HG03039 (cell line): Measurements from ENCODE around the gene FBXO27.
A peak's percentile ranks its signal among the peaks of the same experiment; 100 is the strongest.
"Not testable (repeated sequence)": the region's sequence is repeated elsewhere in the genome, so short reads cannot be mapped to it uniquely, and the experiment has no call there.

ENCODE experiments used
- ATAC-seq: cut with Tn5 transposase; IDR thresholded peaks from one replicate; pipeline ENCODE4 v1.9.1; 2021; ENCODE audit warnings: mild to moderate bottlenecking, moderate library complexity; ENCODE audit not compliant: unreplicated experiment

FBXO27 gene

DNA sequence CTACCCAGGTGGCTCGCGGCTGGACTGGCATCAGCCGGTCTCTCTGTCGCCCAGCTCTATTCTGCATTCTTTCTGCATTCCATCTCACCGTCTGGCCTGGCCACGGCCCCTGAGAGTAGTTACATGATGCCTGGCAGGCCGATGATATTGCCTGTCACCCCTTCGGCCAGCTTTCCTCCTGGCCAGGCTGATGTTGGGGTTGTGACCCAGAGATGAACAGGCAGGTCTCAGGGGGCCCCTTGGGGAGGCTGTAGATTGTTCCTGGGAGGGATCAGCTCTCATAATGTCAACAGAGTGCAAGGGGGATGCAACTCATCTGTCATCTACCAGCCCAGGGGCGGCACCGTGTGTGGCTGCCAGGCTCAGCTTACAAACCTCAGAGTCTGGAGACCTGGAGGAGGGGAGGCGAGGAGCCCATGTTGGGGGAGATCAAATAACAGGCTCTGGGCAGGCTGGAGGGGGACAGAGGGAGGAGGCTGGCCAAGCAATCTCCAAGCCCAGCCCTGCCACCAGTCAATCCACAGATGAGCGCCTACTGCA is 43.2 kb downstream of the FBXO27 start:
- ATAC-seq: no peak

GRCh38 chr19:38988627-38989026 is 43.7 kb downstream of the FBXO27 start:
- not testable (repeated sequence) for ATAC-seq

DNA sequence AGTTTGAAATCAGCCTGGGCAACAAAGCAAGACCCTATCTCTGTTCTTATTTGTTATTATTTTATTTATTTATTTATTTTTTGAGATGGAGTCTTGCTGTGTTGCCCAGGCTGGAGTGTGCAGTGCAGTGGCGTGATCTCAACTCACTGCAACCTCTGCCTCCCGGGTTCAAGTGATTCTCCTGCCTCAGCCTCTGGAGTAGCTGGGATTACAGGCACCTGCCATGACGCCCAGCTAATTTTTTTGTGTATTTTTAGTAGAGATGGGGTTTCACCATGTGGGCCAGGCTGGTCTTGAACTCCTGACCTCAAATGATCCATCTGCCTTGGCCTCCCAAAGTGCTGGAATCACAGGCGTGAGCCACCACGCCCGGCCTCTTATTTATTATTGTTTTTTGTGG is 44.6 kb downstream of the FBXO27 start:
- ATAC-seq: not testable (repeated sequence)

DNA sequence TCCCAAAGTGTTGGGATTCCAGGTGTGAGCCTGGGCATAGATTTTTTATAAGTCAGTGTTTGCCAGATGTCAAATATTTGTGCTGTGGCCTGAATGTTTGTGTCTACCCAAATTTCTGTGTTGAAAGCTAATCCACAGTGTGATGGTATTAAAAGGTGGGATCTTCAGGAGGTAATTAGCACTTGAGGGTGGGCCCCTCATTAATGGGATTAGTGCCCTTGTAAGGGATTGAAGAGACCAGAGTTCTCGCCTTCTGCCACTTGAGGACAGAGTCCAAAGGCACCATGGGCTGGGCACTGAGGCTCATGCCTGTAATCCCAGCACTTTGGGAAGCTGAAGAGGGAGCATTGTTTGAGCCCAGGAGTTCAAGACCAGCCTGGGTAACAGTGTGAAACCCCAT is 47.1 kb downstream of the FBXO27 start:
- ATAC-seq: no peak

GRCh38 chr19:38980583-38981374 is 51.6 kb downstream of the FBXO27 start:
- ATAC-seq: no peak

GRCh38 chr19:38979812-38980211 is 52.5 kb downstream of the FBXO27 start:
- no peak for ATAC-seq

GRCh38 chr19:38978326-38978689 is 54.0 kb downstream of the FBXO27 start:
- no peak for ATAC-seq

DNA sequence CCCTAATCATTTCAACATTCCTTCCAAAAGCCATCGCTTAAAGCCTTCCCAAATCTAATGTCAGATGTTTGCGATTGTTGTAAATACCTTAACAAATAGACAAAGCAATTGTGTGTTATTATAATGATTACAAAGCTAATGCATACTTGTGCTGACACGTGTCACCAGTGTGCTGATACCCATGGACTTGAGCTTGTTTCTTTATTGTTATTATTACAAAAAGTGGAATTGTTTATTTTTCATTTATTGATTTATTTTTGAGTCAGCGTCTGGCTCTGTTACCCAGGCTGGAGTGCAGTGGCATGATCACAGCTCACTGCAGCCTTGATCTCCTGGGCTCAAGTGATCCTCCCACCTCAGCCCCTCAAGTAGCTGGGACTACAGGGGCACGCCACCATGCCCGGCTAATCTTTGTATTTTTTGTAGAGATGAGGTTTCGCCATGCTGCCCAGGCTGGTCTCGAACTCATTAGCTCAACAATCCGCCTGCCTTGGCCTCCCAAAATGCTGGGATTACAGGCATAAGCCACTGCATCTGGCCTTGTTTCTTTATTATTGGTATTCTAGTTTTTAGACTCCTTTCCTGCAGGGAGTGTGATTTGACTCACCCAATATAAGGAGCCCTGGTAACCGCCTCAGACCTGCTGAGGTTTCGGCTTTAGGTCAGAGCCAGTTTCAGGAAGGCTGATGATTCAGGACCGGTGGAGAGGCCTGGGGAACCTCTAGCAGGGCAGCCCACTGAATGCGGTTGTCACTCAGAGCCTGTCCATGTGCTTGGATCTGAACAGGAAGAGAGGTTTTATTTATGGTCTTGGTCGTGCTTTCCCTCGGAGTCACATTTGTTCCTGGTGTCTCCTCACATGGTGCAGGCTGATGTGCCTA is 54.7 kb downstream of the FBXO27 start:
- ATAC-seq: peak; percentile 67

DNA sequence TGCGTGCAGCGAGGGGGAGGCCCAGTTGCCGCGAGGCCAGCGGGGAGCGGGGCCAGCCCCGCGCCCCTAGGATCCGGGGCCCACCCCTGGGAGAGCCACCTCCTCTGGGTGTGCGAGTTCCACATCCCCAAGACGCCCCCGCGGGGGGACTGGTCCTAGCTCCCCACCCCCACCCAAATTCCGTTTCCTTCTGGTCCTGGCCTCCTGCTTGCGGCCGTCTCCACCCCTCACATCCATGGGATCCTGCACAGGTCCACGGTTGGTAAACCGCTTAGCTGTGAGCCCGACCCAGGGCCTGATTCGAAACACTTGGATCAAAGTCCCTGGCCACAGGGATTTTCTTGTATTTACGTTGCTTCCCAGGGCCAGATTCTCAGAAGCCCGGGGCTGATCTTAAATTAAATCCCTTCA is 56.5 kb downstream of the FBXO27 start:
- no peak for ATAC-seq

DNA sequence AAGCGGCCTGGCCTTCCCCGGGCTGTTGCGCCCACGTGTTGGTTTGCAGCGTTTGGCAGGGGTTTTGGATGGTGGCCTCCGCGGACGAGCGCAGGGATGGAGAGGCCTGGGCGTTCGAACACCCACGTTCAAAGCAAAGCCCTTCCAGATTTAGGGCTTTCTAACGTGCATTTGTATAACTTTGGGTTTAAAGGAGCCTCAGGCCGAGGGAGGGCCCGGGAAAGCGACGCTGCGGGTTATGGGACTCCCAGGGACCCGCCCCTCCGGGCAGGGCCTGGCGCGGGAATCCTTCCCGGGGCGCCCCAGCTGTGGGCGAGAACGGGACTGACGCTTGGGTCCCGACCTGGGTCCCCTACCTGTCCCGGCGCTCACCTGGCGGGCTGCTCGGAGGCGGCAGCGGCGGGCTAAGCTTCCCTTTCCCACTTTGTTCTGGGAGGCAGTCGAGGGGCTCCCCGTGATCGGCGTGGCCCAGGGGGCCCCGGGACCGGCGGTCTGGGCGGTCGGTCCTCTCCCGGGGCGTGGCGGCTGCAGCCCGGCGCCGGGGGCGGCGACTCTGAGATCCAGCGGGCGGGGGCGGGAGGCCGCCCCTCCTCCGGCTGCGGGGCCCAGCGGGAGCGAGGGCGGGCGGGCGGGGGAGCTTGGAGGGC is 57.0 kb downstream of the FBXO27 start, which contains the start of gene FBXO17:
Gene FBXO17 (minus strand): TSS at position 529 of the 647 bp plus-strand sequence. CDS start 25,423 bp downstream, outside the sequence.
- no peak for ATAC-seq

- ATAC-seq: no peak
These were observed 57.6 kb downstream of the FBXO27 start for GRCh38 chr19:38974624-38975213.
